NCI-H146 (cell line): ENCODE results near the gene CFAP210.
"Not testable (repeated sequence)": the region's sequence is repeated elsewhere in the genome, so short reads cannot be mapped to it uniquely, and the experiment has no call there.

Source experiments
- DNase-seq: peaks from one replicate; lab custom pipeline; 2025; lab: John Stamatoyannopoulos, UW

The CFAP210 gene

GRCh38 chr2:169712791-169713227, 18.6 kb upstream of the CFAP210 start:
- no peak for DNase-seq

GRCh38 chr2:169711751-169712509, 17.7 kb upstream of the CFAP210 start:
- no peak for DNase-seq

GRCh38 chr2:169709981-169710380, 15.8 kb upstream of the CFAP210 start:
- no peak for DNase-seq

GRCh38 chr2:169709331-169709730, 15.1 kb upstream of the CFAP210 start:
- no peak for DNase-seq

- no peak for DNase-seq
Observed at GRCh38 chr2:169707626-169708025, 13.4 kb upstream of the CFAP210 start.

GRCh38 chr2:169705927-169706326, 11.7 kb upstream of the CFAP210 start:
- no peak for DNase-seq

- no peak for DNase-seq
Observed at GRCh38 chr2:169704160-169704708, 10.0 kb upstream of the CFAP210 start.

GRCh38 chr2:169702996-169703395, 8.8 kb upstream of the CFAP210 start:
- DNase-seq: no peak

- DNase-seq: not testable (repeated sequence)
Observed at GRCh38 chr2:169699173-169699572, 5.0 kb upstream of the CFAP210 start.

- DNase-seq: no peak
Observed at GRCh38 chr2:169696381-169696780, 2.2 kb upstream of the CFAP210 start.

GRCh38 chr2:169694894-169695260, 672 bp upstream of the CFAP210 start:
- no peak for DNase-seq

GRCh38 chr2:169693360-169693759, 845 bp downstream of the CFAP210 start:
- peak; percentile 26 for DNase-seq

- no peak for DNase-seq
Observed at GRCh38 chr2:169692718-169693117, 1.5 kb downstream of the CFAP210 start.

GRCh38 chr2:169690958-169691357, 3.2 kb downstream of the CFAP210 start:
- no peak for DNase-seq

GRCh38 chr2:169687943-169688342, 6.3 kb downstream of the CFAP210 start:
- DNase-seq: not testable (repeated sequence)

GRCh38 chr2:169686825-169687224, 7.4 kb downstream of the CFAP210 start:
- DNase-seq: not testable (repeated sequence)

- not testable (repeated sequence) for DNase-seq
Observed at GRCh38 chr2:169684712-169685111, 9.5 kb downstream of the CFAP210 start.

- no peak for DNase-seq
Observed at GRCh38 chr2:169684135-169684565, 10.1 kb downstream of the CFAP210 start.

- DNase-seq: no peak
Observed at GRCh38 chr2:169683425-169684134, 10.6 kb downstream of the CFAP210 start.

- no peak for DNase-seq
Observed at GRCh38 chr2:169683054-169683424, 11.2 kb downstream of the CFAP210 start.

- DNase-seq: no peak
Observed at GRCh38 chr2:169676850-169677249, 17.4 kb downstream of the CFAP210 start.

GRCh38 chr2:169676357-169676756, 17.8 kb downstream of the CFAP210 start:
- DNase-seq: peak; percentile 0

GRCh38 chr2:169673921-169674320, 20.3 kb downstream of the CFAP210 start:
- no peak for DNase-seq
